ENCODE data around the gene BRIP1.

The BRIP1 gene

DNA sequence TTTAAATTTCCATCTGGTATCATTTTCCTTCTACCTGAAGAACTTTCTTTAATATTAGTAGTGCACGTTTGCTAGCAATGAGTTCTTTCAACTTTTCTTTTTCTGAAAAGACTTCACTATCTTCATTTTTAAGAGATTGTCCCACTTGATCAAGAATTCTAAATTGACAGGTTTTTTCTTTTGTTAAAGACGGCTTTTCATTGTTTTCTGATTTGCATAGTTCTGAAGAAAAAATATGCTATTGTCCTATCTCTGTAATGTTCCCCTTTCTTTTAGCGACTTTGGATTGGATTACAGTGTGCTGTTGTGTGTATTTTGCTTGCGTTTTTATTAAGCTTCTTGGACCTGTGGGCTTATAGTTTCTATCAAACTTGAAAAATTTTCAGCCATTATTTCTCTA lies 146.0 kb downstream of the BRIP1 start:
- no peak for DNase-seq
- no peaks in the 10 kb centered on the region for H3K27me3 Mint-ChIP-seq
- H3K36me3 Mint-ChIP-seq (ENCODE audit: insufficient read depth) = no peaks in the 10 kb centered on the region
- H3K4me3 Mint-ChIP-seq = no peak overlapping the region
- H3K27ac Mint-ChIP-seq = no peak overlapping the region
- no peak for ATAC-seq (replicated peaks)
- no peaks in the 10 kb centered on the region for H3K4me1 Mint-ChIP-seq (ENCODE audit: low read depth in 2 of 2)
- H3K9me3 Mint-ChIP-seq = peaks cover 0 to 1% of the 10 kb centered on the region in 2 donors

DNA sequence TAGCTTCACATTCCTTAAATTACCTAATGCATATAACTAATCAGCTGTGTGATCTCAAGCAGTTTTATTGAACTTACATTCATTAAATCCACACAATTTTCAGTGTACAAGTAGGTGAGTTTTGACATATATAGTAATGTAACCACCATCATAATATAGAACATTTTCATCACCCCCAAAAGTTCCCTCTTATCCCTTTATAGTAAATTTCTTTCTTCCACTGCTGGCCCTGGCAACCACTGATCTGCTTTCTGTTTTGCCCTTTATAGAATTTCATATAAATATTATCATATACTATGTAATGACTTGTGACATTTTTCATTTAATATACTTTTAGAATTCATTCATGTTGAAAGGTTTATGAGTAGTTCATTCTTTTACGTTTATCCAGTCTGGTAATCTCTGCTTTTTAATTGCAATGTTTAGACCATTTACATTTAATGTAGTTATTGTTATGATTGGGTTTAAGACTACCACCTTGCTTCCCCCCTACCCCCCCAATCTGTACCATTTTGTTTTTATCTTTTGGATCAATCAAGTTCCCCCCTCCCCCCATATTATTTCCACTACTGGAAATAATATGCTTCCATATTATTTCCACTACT lies 147.0 kb downstream of the BRIP1 start:
- no peaks in the 10 kb centered on the region for H3K36me3 Mint-ChIP-seq (ENCODE audit: insufficient read depth)
- no peaks in the 10 kb centered on the region for H3K4me1 Mint-ChIP-seq (ENCODE audit: low read depth in 2 of 2)
- H3K4me3 Mint-ChIP-seq = no peak overlapping the region
- DNase-seq (no peak), ATAC-seq (replicated peaks) (no peak)
- H3K27me3 Mint-ChIP-seq = no peaks in the 10 kb centered on the region
- peaks cover 0 to 1% of the 10 kb centered on the region in 2 donors for H3K9me3 Mint-ChIP-seq
- no peak overlapping the region for H3K27ac Mint-ChIP-seq

DNA sequence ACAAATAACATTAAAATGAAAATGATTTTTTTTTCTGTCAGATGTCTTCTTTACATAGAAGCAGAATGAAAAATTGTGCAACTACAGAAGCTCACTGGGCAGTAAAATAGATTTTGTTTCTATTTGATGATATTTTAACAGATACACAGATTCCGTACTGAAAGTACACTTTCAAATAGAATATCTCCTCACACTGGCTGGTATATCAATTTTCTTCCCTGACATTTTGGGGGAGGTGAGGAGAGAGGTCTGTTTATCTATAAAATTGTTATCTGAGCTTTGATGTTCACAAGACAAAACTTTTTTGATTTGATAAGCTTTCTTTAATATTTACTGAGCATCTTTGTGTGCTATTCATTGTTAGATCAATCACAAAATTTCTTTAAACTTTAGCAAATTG lies 148.0 kb downstream of the BRIP1 start:
- Mint-ChIP-seq H3K27me3 (no peaks in the 10 kb centered on the region), H3K27ac (no peak overlapping the region), H3K36me3 (ENCODE audit: insufficient read depth) (peaks cover 3% of the 10 kb centered on the region), H3K4me1 (ENCODE audit: low read depth in 2 of 2) (no peaks in the 10 kb centered on the region), H3K9me3 (peaks cover 0 to 1% of the 10 kb centered on the region in 2 donors), H3K4me3 (no peak overlapping the region)
- DNase-seq (no peak), ATAC-seq (replicated peaks) (no peak)

DNA sequence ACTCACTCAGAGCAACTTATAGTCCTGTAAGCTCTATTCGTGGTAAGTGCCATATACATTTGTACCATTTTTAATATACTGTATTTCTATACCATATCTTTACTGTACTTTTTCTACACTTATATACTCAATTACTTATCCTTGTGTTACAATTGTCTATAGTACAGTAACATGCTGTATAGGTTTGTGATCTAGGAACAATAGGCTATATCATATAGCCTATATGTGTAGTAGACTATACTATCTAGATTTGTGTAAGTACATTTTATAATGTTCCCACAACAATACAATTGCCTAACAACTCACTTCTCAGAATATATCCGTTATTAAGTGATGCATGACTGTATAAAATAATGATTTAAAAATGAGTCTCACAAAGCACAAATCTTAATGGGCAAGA lies 149.0 kb downstream of the BRIP1 start:
- Mint-ChIP-seq H3K36me3 (ENCODE audit: insufficient read depth) (peaks cover 3% of the 10 kb centered on the region), H3K27me3 (no peaks in the 10 kb centered on the region), H3K9me3 (peaks cover 0 to 1% of the 10 kb centered on the region in 2 donors), H3K4me3 (no peak overlapping the region), H3K27ac (no peak overlapping the region), H3K4me1 (ENCODE audit: low read depth in 2 of 2) (no peaks in the 10 kb centered on the region)
- DNase-seq (no peak), ATAC-seq (replicated peaks) (no peak)

DNA sequence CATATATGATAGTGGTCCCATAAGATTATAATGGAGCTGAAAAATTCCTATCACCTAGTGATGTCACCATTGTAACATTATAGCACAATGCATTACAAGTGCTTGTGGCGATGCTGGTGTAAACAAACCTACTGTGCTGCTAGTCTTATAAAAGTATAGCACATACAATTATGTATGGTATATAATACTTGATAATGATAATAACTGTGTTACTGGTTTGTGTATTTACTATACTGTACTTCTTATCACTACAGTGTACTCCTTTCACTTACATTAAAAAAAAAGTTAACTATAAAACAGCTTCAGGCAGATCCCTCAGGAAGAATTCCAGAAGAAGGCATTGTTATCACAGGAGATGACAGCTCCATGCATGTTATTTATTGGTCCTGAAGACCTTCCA lies 150.3 kb downstream of the BRIP1 start:
- DNase-seq (no peak), ATAC-seq (replicated peaks) (no peak)
- Mint-ChIP-seq H3K4me1 (ENCODE audit: low read depth in 2 of 2) (no peaks in the 10 kb centered on the region), H3K9me3 (peaks cover 0 to under 1% of the 10 kb centered on the region in 2 donors), H3K4me3 (no peak overlapping the region), H3K27ac (no peak overlapping the region), H3K27me3 (no peaks in the 10 kb centered on the region), H3K36me3 (ENCODE audit: insufficient read depth) (peaks cover 3% of the 10 kb centered on the region)

DNA sequence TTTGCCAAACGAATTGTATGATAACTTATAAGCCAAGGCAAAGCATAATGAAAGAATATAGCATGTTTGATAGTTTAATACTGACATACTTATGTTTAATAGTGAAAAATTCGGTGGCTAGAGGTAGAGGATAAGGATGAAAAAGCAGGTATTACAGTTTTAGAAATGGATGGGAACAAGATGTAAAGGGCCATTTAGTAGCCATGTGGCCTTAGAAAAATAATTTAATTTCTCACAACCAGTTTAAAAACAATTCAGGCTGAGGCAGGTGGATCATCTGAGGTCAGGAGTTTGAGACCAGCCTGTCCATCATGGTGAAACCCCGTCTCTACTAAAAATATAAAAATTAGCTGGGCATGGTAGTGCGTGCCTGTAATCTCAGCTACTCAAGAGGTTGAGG lies 152.8 kb downstream of the BRIP1 start:
- ATAC-seq (replicated peaks) = no peak
- Mint-ChIP-seq H3K36me3 (ENCODE audit: insufficient read depth) (peaks cover 3% of the 10 kb centered on the region), H3K27ac (no peak overlapping the region), H3K4me1 (ENCODE audit: low read depth in 2 of 2) (no peaks in the 10 kb centered on the region), H3K4me3 (no peak overlapping the region), H3K9me3 (no peaks in the 10 kb centered on the region), H3K27me3 (no peaks in the 10 kb centered on the region)
- no peak for DNase-seq

DNA sequence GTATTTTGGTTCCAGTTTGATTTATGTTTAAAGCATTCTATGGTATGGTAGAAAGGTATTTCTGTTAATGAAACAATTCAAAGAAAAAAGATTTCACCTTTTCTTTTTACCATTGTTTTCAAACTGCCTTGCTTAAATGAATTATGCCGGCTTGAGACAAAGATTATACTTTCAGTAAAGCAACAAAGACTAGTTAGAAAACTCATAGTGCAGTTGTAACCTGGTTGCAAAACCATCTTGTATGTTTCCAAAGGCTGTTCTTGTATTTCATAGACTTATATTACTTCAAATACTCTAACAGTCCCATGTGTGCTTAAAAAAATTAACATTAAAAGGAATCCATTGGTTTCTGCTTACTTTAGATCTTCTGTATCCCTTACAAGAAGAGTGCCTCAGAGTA lies 153.8 kb downstream of the BRIP1 start:
- Mint-ChIP-seq H3K27me3 (no peaks in the 10 kb centered on the region), H3K27ac (no peak overlapping the region), H3K4me1 (ENCODE audit: low read depth in 2 of 2) (no peaks in the 10 kb centered on the region), H3K4me3 (no peak overlapping the region), H3K9me3 (no peaks in the 10 kb centered on the region), H3K36me3 (ENCODE audit: insufficient read depth) (peaks cover 3% of the 10 kb centered on the region)
- DNase-seq = no peak
- ATAC-seq (replicated peaks) = no peak

DNA sequence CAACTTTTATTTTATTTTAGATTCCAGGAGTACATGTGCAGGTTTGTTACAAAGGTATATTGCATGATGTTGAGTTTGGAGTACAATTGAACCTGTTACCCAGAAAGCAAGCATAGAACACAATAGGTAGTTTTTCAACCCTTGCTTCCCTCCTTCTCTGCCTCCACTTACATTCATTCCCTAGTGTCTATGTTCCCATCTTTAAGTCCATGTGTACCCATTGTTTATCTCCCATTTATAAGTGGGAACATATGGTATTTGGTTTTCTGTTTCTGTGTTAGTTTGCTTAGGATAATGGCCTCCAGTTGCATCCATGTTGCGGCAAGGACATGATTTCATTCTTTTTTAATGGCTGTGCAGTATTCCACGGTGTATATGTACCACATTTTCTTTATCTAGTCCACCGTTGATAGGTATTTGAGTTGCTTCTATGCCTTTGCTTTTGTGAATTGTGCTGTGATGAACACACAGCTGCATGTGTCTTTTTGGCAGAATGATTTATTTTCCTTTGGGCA lies 158.3 kb downstream of the BRIP1 start:
- Mint-ChIP-seq H3K4me1 (ENCODE audit: low read depth in 2 of 2) (no peaks in the 10 kb centered on the region), H3K27ac (no peak overlapping the region), H3K4me3 (no peak overlapping the region), H3K27me3 (no peaks in the 10 kb centered on the region), H3K36me3 (ENCODE audit: insufficient read depth) (no peaks in the 10 kb centered on the region), H3K9me3 (peaks cover 8 to 16% of the 10 kb centered on the region in 2 donors)
- ATAC-seq (replicated peaks) (no peak), DNase-seq (no peak)

DNA sequence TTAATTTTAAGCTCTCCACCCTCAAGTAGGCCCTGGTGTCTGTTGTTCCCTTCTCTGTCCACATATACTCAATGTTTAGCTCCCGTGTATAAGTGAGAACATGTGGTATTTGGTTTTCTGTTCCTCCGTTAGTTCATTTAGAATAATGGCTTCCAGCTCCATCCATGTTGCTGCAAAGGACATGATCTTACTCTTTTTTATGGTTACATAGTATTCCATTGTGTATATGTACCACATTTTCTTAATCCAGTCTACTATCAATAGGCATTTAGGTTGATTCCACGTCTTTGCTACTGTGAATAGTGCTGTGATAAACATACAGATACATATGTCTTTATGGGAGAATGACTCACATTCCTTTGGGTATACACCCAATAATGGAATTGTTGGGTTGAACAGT lies 160.9 kb downstream of the BRIP1 start:
- H3K27me3 Mint-ChIP-seq = no peaks in the 10 kb centered on the region
- DNase-seq = no peak
- no peaks in the 10 kb centered on the region for H3K36me3 Mint-ChIP-seq (ENCODE audit: insufficient read depth)
- no peak overlapping the region for H3K27ac Mint-ChIP-seq
- no peak for ATAC-seq (replicated peaks)
- peaks cover 8 to 16% of the 10 kb centered on the region in 2 donors for H3K9me3 Mint-ChIP-seq
- H3K4me3 Mint-ChIP-seq = no peak overlapping the region
- H3K4me1 Mint-ChIP-seq (ENCODE audit: low read depth in 2 of 2) = no peaks in the 10 kb centered on the region

DNA sequence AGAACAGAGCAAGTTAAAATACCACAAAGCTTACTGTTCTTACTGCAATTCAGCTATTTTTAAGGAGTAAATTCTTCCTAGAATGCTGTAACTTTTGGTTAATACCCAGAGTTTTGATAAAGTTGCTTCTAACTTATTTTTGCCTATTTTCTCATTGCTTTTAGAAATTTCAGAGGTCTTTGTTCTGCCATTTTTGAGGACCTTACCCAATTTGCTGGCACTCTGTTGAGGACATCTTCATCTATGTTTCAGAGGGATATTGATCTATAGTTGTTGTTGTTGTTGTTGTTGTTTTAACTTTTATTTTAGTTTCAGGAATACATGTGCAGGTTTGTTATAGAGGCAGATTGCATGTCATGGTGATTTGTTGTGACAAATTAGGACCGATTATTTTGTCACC lies 161.3 kb downstream of the BRIP1 start:
- DNase-seq (no peak), ATAC-seq (replicated peaks) (no peak)
- Mint-ChIP-seq H3K4me1 (ENCODE audit: low read depth in 2 of 2) (no peaks in the 10 kb centered on the region), H3K9me3 (peaks cover 8 to 16% of the 10 kb centered on the region in 2 donors), H3K27me3 (no peaks in the 10 kb centered on the region), H3K4me3 (no peak overlapping the region), H3K36me3 (ENCODE audit: insufficient read depth) (no peaks in the 10 kb centered on the region), H3K27ac (no peak overlapping the region)

DNA sequence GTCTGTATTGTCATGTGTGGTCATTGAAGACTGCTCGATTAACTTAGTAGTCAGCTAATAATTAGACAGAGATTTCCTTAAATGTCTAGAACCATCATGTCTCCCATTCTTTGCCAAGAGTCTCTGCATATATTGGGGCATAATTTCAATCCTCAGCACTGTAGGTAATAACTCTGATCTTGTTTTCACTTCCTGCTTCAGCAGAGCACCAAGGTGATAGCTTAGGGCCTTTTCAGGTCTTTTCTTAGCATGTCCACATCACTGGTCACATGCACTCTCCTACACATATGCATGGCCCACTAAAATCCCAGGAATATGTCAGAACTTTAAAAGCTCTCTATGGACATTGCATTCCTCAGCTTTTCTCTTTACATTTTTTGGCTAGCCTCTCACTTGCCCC lies 162.0 kb downstream of the BRIP1 start:
- Mint-ChIP-seq H3K4me1 (ENCODE audit: low read depth in 2 of 2) (no peaks in the 10 kb centered on the region), H3K9me3 (peaks cover 8 to 16% of the 10 kb centered on the region in 2 donors), H3K4me3 (no peak overlapping the region), H3K27ac (no peak overlapping the region), H3K27me3 (no peaks in the 10 kb centered on the region), H3K36me3 (ENCODE audit: insufficient read depth) (no peaks in the 10 kb centered on the region)
- DNase-seq (no peak), ATAC-seq (replicated peaks) (no peak)

DNA sequence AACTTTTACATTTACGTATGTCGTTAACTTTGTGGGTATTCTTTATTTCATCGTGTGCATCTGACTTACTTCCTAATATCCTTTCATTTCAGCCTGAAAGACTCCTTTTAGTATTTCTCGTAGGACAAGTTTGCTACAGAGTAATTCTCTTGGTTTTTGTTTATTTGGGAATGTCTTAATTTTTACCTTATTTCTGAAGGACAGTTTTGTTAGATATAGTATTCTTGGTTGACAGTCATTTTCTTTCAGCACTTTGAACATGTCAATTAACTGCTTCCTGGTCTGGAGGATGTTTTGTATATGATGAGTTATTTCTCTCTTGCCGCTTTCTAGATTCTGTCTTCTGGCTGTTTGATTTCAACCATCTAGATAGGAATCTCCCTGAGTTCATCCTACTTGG lies 163.1 kb downstream of the BRIP1 start:
- no peaks in the 10 kb centered on the region for H3K4me1 Mint-ChIP-seq (ENCODE audit: low read depth in 2 of 2)
- no peaks in the 10 kb centered on the region for H3K36me3 Mint-ChIP-seq (ENCODE audit: insufficient read depth)
- H3K4me3 Mint-ChIP-seq = no peak overlapping the region
- DNase-seq (no peak), ATAC-seq (replicated peaks) (no peak)
- H3K27ac Mint-ChIP-seq = no peak overlapping the region
- no peaks in the 10 kb centered on the region for H3K27me3 Mint-ChIP-seq
- H3K9me3 Mint-ChIP-seq = peaks cover 8 to 16% of the 10 kb centered on the region in 2 donors

DNA sequence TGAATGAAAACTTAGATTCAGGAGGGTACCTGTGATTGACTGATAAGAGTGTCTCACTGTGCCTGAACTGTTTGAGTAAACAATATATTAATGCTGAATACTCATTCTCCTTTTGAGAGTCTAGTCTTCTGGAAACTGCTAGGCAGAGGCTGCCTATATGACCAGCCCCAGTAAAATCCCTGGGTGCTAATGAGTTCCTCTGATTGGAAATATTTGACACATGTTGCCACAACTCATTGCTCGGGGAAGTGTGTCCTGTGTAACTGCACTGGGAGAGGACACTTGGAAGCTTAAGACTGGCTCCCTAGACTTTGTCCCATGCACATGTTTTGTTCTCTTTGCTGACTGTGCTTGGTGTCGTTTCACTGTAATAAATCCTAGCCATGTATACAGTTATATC lies 163.6 kb downstream of the BRIP1 start:
- Mint-ChIP-seq H3K4me1 (ENCODE audit: low read depth in 2 of 2) (no peaks in the 10 kb centered on the region), H3K4me3 (no peak overlapping the region), H3K36me3 (ENCODE audit: insufficient read depth) (no peaks in the 10 kb centered on the region), H3K9me3 (peaks cover 8 to 16% of the 10 kb centered on the region in 2 donors), H3K27me3 (no peaks in the 10 kb centered on the region), H3K27ac (no peak overlapping the region)
- no peak for DNase-seq
- no peak for ATAC-seq (replicated peaks)

DNA sequence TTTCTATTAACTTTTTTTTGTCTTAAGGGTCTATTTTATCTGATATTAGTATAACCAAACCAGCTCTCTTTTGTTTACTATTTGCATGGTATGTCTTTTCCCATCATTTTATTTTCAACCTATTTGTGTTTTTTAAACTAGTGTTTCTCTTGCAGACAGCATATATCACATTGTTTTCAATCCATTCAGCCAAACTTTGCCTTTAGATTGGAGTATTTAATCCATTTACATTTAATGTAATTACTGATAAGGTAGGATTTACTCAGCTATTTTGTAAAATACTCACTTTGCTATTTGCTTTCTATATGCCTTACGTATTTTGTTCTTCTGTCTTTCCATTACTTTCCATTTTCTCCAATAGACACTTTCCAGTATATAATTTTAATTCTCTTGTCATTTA lies 164.3 kb downstream of the BRIP1 start:
- Mint-ChIP-seq H3K4me1 (ENCODE audit: low read depth in 2 of 2) (no peaks in the 10 kb centered on the region), H3K9me3 (peaks cover 8 to 16% of the 10 kb centered on the region in 2 donors), H3K27me3 (no peaks in the 10 kb centered on the region), H3K36me3 (ENCODE audit: insufficient read depth) (no peaks in the 10 kb centered on the region), H3K4me3 (no peak overlapping the region), H3K27ac (no peak overlapping the region)
- DNase-seq = no peak
- ATAC-seq (replicated peaks) = no peak

DNA sequence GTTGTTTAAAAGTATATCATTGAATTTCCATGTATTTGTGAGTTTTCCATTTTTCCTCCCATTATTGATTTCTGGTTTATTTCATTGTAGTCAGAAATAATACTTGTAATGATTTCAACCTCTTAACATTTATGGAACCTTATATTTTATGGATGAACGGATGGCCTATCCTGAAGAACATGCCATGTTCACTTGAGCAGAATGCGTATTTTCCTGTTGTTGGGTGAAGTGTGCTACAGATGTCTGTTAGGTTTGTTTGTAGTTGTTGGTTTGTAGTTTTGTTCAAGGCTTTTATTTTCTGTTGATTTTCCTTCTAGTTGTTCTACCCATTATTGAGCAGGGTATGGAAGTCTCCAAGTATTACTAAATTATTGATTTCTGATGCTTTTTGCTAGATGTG lies 165.1 kb downstream of the BRIP1 start:
- Mint-ChIP-seq H3K4me3 (no peak overlapping the region), H3K9me3 (peaks cover 8 to 16% of the 10 kb centered on the region in 2 donors), H3K27me3 (no peaks in the 10 kb centered on the region), H3K27ac (no peak overlapping the region), H3K36me3 (ENCODE audit: insufficient read depth) (no peaks in the 10 kb centered on the region), H3K4me1 (ENCODE audit: low read depth in 2 of 2) (no peaks in the 10 kb centered on the region)
- ATAC-seq (replicated peaks) (no peak), DNase-seq (no peak)
